Colonic mucosa (tissue), 4 donors: Measurements from ENCODE around the gene ATXN1. TPM values are rescaled to one million over a fixed set of nuclear protein-coding genes. Genes with fewer than 3 reads are reported as not detected.

ENCODE experiments used
- DNase-seq: peaks from one replicate; pipeline ENCODE4 v3.0.0-alpha.2; 2020
- H3K27ac ChIP-seq: fragments of 200-600 bp; one replicate; pipeline ENCODE4 v1.8.0; 2021
- H3K27me3 ChIP-seq: fragments of 200-600 bp; one replicate; pipeline ENCODE4 v1.8.0; 2021
- H3K36me3 ChIP-seq: fragments of 200-600 bp; one replicate; pipeline ENCODE4 v1.8.0; 2021
- H3K4me1 ChIP-seq: fragments of 200-600 bp; one replicate; pipeline ENCODE4 v1.8.0; 2021; ENCODE audit warnings: mild to moderate bottlenecking
- H3K4me3 ChIP-seq: fragments of 200-600 bp; one replicate; pipeline ENCODE4 v1.8.0; 2021
- H3K9ac ChIP-seq, 2 donors: one replicate each; pipeline ENCODE4 v1.7.0; 2013; ENCODE audit warnings: control low read depth in 2 of 2, low read depth in 2 of 2, low read length in 2 of 2
- H3K9me3 ChIP-seq: fragments of 200-600 bp; one replicate; pipeline ENCODE4 v1.8.0; 2021
- intact Hi-C: fragments of 100-400 bp; cut with DNase I; formaldehyde crosslinking; loops from one replicate; pipeline ENCODE4 v1.14.1; 2022
- total RNA-seq, 2 donors: library from RNA; stranded (reverse); fragmentation: NEBNext Ultra II Directional in 1 of 2; extraction: Animal tissue kit (Norgen Biotek cat#: 25700) in 1 of 2; gene quantifications; one replicate each; pipeline ENCODE4 v1.2.1, GENCODE V29; 2021
- TF ChIP-seq, protein P1 (sequence below): fragments of 200-600 bp; IDR thresholded peaks from one replicate; pipeline ENCODE4 v1.8.0; 2022; ENCODE audit warnings: antibody characterized with exemption, mild to moderate bottlenecking
- donor health status: healthy.
- donor health status: DM: no; HTN: no; CAD: no.
- donor health status: DM: no; HTN: no; CAD: no.

ATXN1 gene
- total RNA-seq, 2 donors from 2014 or later: 24.5 to 41.9 TPM

DNA sequence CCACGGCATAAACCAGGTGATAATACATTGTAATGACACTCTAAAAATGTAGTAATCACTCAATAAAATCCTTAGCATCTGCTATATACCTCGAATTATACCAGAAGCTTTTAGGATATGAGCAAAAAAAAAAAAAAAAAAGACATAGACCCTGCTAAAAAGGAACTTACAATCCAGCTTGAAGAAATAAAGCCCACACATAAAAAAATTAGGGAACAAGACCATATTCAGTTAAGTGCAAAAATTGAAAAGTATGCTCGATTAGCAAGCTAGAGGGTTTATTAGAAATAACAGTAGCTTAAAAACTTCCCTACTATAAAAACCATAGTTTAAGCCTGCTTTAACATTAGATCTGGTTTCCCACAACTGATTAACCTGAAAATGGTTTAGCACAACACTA lies 387.2 kb downstream of the ATXN1 start:
- no peak overlapping the region for H3K4me3 ChIP-seq
- no peaks in the 10 kb centered on the region for H3K9me3 ChIP-seq
- intact Hi-C loops: no loop called here
- TF ChIP-seq, protein P1, sequence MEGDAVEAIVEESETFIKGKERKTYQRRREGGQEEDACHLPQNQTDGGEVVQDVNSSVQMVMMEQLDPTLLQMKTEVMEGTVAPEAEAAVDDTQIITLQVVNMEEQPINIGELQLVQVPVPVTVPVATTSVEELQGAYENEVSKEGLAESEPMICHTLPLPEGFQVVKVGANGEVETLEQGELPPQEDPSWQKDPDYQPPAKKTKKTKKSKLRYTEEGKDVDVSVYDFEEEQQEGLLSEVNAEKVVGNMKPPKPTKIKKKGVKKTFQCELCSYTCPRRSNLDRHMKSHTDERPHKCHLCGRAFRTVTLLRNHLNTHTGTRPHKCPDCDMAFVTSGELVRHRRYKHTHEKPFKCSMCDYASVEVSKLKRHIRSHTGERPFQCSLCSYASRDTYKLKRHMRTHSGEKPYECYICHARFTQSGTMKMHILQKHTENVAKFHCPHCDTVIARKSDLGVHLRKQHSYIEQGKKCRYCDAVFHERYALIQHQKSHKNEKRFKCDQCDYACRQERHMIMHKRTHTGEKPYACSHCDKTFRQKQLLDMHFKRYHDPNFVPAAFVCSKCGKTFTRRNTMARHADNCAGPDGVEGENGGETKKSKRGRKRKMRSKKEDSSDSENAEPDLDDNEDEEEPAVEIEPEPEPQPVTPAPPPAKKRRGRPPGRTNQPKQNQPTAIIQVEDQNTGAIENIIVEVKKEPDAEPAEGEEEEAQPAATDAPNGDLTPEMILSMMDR: no peak
- no peak overlapping the region for H3K9ac ChIP-seq
- H3K27me3 ChIP-seq: no peaks in the 10 kb centered on the region
- H3K27ac ChIP-seq: no peak overlapping the region
- H3K36me3 ChIP-seq: no peaks in the 10 kb centered on the region
- no peaks in the 10 kb centered on the region for H3K4me1 ChIP-seq
- DNase-seq: no peak

GRCh38 chr6:16372029-16372776 lies 389.1 kb downstream of the ATXN1 start:
- no peaks in the 10 kb centered on the region for H3K9me3 ChIP-seq
- intact Hi-C loops: no loop called here
- TF ChIP-seq, protein P1: no peak

GRCh38 chr6:16371401-16371800 lies 389.9 kb downstream of the ATXN1 start:
- DNase-seq: no peak
- Histone ChIP-seq H3K27me3 (no peaks in the 10 kb centered on the region), H3K9me3 (no peaks in the 10 kb centered on the region), H3K27ac (no peak overlapping the region), H3K4me3 (no peak overlapping the region), H3K9ac (no peak overlapping the region), H3K4me1 (no peaks in the 10 kb centered on the region), H3K36me3 (no peaks in the 10 kb centered on the region)
- intact Hi-C loops: no loop called here
- TF ChIP-seq, protein P1: no peak

More at GRCh38 chr6:16372029-16372776, 389.1 kb downstream of the ATXN1 start:
- no peak overlapping the region for H3K9ac ChIP-seq
- no peak for DNase-seq
- H3K27me3 ChIP-seq: no peaks in the 10 kb centered on the region
- H3K4me3 ChIP-seq: no peak overlapping the region
- no peak overlapping the region for H3K27ac ChIP-seq
- H3K36me3 ChIP-seq: no peaks in the 10 kb centered on the region
- H3K4me1 ChIP-seq: no peaks in the 10 kb centered on the region

- DNase-seq: no peak
- Histone ChIP-seq H3K36me3 (no peaks in the 10 kb centered on the region), H3K9ac (no peak overlapping the region), H3K9me3 (no peaks in the 10 kb centered on the region), H3K4me1 (no peaks in the 10 kb centered on the region), H3K4me3 (no peak overlapping the region), H3K27ac (no peak overlapping the region), H3K27me3 (no peaks in the 10 kb centered on the region)
- TF ChIP-seq, protein P1: no peak
- intact Hi-C loops: no loop called here
Measured at GRCh38 chr6:16370943-16371342, 390.3 kb downstream of the ATXN1 start.

DNA sequence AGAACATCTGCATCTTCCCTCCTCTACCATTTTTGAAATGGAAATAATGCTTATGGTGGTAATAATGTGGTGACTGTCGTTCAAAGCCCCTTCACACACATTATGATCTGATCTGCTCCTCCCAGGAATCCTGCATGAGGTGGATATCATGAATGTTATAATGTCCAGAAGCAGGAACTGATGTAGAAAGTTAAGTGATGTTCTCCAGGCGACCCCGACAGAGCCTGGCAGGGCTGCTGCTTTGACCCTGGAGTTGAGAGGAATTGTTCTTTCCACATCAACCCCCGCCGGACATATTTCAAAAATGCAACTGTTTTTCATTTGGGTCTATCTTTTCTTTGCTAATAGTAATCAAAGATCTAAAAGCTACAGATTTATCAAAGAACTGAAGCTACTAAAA lies 391.3 kb downstream of the ATXN1 start:
- no peaks in the 10 kb centered on the region for H3K36me3 ChIP-seq
- no peaks in the 10 kb centered on the region for H3K27me3 ChIP-seq
- no peaks in the 10 kb centered on the region for H3K9me3 ChIP-seq
- H3K9ac ChIP-seq: no peak overlapping the region
- H3K4me1 ChIP-seq: no peaks in the 10 kb centered on the region
- H3K4me3 ChIP-seq: no peak overlapping the region
- intact Hi-C loops: no loop called here
- DNase-seq: no peak
- H3K27ac ChIP-seq: no peak overlapping the region
- TF ChIP-seq, protein P1: no peak
